RPMI7951 (cell line): ENCODE measurements around the gene TRAPPC3L. TPM values are rescaled to one million over a fixed set of nuclear protein-coding genes. Genes with fewer than 3 reads are reported as not detected.
"Not testable (repeated sequence)": the region's sequence is repeated elsewhere in the genome, so short reads cannot be mapped to it uniquely, and the experiment has no call there.

Source experiments
- DNase-seq: peaks from one replicate; pipeline ENCODE4 v3.0.0-alpha.2; 2012; ENCODE audit warnings: low read depth
- total RNA-seq: library from RNA; depleted of rRNA; stranded (reverse); fragments of >200 nt; shearing (Covaris generic); gene quantifications from 2 replicates; pipeline ENCODE4 v1.2.3, GENCODE V29; 2014

Gene TRAPPC3L
- total RNA-seq, 1 experiment from 2014 or later: not detected

GRCh38 chr6:116513224-116513875 lies 32.1 kb downstream of the TRAPPC3L start:
- no peak for DNase-seq

GRCh38 chr6:116512734-116513133 lies 32.8 kb downstream of the TRAPPC3L start:
- DNase-seq: no peak

- peak; percentile 37 for DNase-seq
Measured at GRCh38 chr6:116512111-116512559, 33.3 kb downstream of the TRAPPC3L start.

GRCh38 chr6:116511424-116512110 lies 33.9 kb downstream of the TRAPPC3L start, which contains the start of gene CALHM5:
Gene CALHM5 (plus strand): TSS chr6:116511639. CDS start chr6:116511697, 58 bp downstream.
- peak; percentile 89 for DNase-seq

GRCh38 chr6:116508527-116508926 lies 37.0 kb downstream of the TRAPPC3L start:
- no peak for DNase-seq

GRCh38 chr6:116507324-116507723 lies 38.2 kb downstream of the TRAPPC3L start:
- DNase-seq: peak; percentile 29

- DNase-seq: peak; percentile 66
Measured at GRCh38 chr6:116500969-116501433, 44.5 kb downstream of the TRAPPC3L start.

- DNase-seq: no peak
Measured at GRCh38 chr6:116497113-116497676, 48.3 kb downstream of the TRAPPC3L start.

- DNase-seq: not testable (repeated sequence)
Measured at GRCh38 chr6:116495161-116495560, 50.3 kb downstream of the TRAPPC3L start.

GRCh38 chr6:116492331-116493067 lies 53.0 kb downstream of the TRAPPC3L start:
- DNase-seq: no peak

GRCh38 chr6:116491610-116492330 lies 53.7 kb downstream of the TRAPPC3L start:
- DNase-seq: no peak

GRCh38 chr6:116485559-116486184 lies 59.8 kb downstream of the TRAPPC3L start:
- no peak for DNase-seq

GRCh38 chr6:116483616-116484015 lies 61.9 kb downstream of the TRAPPC3L start:
- DNase-seq: no peak

- no peak for DNase-seq
Measured at GRCh38 chr6:116482780-116483179, 62.7 kb downstream of the TRAPPC3L start.

GRCh38 chr6:116476002-116476678 lies 69.3 kb downstream of the TRAPPC3L start:
- no peak for DNase-seq

GRCh38 chr6:116475141-116475540 lies 70.3 kb downstream of the TRAPPC3L start:
- DNase-seq: no peak

GRCh38 chr6:116472706-116473105 lies 72.8 kb downstream of the TRAPPC3L start:
- DNase-seq: no peak

- no peak for DNase-seq
Measured at GRCh38 chr6:116471531-116471930, 74.0 kb downstream of the TRAPPC3L start.

GRCh38 chr6:116468293-116468692 lies 77.2 kb downstream of the TRAPPC3L start:
- DNase-seq: no peak

GRCh38 chr6:116467514-116467913 lies 78.0 kb downstream of the TRAPPC3L start:
- no peak for DNase-seq
